Hematopoietic multipotent progenitor cell treated with erythropoietin and hydrocortisone succinate and interleukin-3 and kit ligand, for 6 days (in vitro differentiated cells): ENCODE data around the gene DNAJC9.

Experiments used
- DNase-seq: peaks from one replicate; pipeline ENCODE4 v3.0.0-alpha.2; 2015

The DNAJC9 gene

DNA sequence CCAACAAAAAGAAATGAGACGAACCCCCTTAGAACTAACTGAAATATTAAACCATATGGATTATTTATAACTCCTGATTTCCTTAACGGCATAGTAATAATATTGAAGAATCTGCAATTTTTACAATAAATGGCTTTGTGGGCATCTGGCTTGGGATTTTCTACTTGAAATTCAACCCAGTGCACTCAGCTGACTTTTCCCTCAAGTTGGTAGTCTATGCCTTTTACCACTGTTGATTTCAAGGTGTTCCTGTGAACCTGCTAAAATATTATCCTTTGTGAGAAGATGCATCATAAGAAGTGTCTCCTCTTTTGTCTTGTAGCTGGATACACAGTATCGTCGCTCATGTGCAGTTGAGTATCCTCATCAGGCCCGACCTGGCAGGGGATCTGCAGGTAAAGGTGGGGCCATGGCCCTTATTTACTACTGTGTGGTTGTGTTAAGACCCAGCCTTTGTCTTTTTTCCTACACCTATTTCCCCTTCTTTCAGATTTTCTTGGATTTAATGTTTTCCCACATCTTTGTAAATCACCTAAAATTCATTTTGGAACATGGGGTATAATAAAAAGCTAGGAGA is 8.0 kb downstream of the DNAJC9 start:
- no peak for DNase-seq

DNA sequence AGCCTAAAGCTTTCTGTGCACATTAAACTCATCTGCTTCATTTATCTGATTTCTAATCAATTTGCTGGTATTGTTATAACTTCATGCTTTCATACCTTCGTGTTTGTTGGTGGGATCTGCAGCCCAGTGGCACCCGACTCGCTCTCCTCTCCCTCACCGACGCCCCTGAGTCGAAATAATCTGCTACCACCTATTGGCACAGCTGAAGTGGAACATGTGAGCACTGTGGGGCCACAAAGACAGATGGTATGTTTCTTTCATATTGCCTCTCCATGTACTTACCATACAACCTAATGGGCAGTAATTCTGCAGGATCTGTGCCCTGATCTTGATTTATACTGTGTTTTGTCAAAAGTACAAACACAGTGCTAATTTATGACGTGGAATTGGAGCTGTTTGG is 12.4 kb downstream of the DNAJC9 start:
- no peak for DNase-seq

DNA sequence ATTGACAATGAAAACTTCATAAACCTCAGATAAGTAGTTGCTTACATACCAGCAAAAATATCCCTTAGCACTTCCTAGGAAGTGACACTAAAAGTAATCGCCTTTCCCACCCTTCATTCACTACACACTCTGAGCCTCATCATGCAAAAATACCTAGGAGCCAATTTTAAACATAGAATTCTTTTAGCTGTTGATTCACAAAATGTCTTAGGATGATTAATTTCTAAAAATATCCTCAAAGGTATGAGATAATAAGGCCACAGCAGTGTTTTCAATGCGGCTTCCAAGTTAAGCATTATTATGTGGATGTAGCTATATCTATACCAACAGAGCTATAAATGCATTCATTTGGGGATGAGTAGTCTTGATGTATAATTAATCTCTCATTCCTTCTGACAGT is 13.2 kb downstream of the DNAJC9 start:
- DNase-seq, result no peak

DNA sequence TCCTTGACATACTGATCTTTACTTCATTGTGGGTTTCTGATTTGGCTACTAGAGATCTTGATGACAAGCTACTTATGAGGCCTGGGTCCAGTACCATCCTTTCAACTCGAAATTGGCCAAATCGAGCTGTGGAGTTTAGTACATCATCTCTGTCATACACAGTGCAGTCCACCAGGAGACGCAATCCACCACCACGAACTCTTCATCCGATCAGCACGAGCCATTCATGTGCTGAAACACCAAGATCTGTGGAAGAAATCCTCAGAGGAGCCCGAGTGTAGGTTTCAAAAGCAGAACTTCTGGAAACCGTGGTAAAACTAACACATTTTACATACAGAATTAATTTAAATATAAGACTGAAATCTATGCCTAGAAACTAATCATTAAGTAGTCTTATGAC is 14.2 kb downstream of the DNAJC9 start:
- peak; percentile 64 for DNase-seq

DNA sequence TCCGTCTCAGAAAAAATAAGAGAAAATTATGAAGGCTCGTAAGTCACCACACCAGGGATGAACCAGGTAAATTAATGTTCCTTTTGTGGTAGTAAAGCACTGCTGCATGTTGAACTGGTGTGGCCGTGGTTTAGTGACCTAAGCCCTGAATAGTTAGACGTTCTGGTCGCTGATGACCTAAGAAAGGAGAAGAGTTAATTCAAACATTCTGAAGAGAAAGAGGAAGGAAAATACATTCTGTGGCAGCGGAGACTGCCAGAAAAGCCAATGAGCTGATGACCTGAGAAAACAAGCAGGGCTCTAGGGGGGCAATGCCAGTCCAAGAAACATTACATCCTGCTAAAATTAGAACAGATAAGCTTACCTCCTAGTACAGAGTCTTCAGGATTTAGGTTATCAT is 17.5 kb downstream of the DNAJC9 start:
- DNase-seq, result peak; percentile 30

DNA sequence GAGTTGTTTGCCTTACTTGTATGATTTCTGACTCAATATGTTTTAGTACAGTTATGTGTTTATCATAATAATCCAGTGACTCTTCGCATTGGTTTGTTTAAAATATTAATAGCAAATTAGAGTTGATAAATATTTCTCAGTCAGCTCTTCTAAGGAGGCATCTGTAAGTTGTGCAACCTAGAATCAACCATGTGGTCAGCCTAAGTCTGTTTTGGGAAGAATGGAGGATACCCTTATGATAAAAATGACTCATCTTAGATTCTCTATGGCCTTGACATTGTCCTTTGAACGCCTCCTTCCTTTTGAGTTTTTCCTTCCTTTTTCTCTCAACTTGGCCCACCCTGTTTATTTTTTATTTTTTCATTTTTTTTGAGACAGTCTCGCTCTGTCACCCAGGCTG is 18.8 kb downstream of the DNAJC9 start:
- DNase-seq, result no peak

DNA sequence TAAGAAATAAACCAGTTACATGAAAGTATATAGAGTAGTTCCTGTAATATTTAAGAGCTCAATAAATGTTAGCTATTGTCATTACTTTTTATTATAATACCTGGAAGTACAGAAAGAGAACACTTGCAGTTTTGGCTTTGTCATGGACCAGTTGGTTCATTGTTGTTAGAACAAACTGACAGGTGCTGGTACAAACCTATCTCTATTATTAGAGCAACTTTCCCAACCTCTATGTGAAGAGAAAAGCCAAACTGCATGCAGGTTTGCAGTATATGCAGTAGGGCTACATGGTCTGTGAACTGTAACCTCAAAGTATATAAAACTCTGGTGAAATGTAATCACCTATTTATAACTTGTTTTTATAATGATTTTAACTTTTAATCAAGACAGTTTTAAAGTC is 20.4 kb downstream of the DNAJC9 start:
- DNase-seq, result no peak

DNA sequence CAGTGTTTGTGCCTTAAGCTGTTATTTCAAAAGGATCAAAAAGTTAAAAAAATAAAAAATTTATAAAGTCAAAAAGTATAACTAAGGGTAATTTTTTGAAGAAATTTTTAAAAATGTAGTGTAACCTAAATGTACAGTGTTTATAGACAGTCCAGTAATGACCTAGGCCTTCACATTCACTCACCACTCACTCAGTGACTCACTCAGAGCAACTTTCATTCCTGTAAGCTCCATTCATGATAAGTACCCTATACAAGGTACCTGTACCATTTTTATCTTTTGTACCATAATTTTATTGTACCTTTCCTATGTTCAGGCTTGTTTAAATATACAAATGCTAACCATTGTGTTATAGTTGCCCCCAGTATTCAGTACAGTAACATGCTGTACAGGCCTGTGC is 21.5 kb downstream of the DNAJC9 start:
- no peak for DNase-seq

DNA sequence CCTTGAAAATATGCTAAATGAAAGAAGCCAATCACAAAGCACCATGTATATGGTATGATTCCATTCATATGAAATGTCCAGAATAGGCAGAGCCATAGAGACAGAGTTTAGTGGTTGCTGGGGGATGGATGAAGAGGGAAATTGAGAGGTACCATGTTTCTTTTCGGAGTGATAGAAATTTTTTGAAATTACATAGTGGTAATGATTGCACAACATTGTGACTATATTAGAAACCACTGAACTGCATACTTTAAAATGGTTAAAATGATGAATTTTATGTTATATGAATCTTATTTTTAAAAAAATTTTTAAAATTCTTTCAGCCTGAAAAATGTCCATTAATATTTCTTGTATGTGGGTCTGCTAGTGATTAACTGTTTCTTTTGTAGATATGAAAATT is 26.1 kb downstream of the DNAJC9 start:
- no peak for DNase-seq

DNA sequence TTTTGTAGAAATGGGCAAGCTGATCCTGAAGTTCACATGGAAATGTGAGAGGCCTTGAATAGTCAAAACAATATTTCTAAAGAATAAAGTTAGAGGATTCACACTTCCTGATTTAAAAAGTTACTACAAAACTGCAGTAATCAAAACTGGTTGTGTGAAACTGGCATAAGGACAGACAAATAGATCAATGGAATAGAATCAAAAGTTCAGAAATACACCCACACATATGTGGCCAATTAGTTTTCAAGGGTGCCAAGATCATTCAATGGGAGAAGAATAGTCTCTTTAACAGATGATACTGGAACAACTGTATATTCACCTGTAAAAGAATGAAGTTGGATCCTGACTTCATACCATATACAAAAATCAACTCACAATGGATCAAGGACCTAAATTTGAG is 27.7 kb downstream of the DNAJC9 start:
- DNase-seq, result no peak

DNA sequence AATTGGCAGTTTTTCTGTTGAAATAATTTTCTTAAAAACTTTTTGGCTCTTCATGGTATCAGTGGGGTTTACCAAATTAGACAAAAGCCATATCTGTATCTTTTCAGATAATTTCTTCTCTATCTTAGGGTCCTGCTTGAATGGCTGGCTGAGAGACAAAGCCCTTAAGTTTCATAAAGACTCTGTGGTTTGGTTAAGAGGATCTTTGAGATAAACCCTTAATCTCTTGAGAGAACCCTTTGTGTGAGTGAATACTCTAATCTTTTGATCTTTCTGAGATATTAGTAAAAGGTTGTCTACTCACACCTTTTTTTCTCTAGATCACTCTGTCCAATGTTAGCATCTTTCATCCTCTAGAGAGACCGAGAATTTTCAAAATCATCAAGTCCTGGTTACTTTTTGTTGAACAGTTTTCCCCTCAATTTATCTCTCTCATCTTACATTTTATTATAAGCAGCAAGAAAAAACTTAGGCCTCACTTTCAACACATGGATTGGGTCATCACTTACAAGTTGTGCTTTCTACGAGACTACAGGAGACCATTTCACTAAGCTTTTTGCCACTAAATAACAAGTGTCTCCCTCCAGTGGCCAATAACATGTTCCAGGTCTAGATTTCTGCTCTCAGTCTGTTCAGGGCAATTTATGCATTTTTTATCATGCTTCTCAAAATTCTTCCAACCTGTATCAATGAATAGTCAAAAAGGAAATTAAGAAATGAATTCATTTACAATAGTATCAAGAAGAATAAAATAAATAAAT is 28.4 kb downstream of the DNAJC9 start:
- DNase-seq, result peak; percentile 77

DNA sequence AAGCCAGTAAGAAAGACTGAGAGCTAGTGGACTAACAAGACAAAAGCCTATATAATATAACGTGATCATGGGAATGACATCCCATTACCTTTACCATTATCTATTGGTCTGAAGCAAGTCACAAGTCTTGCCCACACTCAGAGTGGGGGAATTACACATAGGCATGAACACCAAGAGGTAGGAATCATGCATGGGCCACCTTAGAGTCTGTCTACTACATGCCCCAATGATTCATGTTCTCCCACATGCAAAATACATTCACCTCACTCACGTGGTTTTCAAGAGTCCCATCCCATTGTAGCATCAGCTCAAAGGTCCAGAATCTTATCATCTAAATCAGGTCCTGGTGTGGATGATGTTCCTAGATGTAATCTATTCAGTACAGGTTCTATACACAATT is 29.4 kb downstream of the DNAJC9 start:
- no peak for DNase-seq

DNA sequence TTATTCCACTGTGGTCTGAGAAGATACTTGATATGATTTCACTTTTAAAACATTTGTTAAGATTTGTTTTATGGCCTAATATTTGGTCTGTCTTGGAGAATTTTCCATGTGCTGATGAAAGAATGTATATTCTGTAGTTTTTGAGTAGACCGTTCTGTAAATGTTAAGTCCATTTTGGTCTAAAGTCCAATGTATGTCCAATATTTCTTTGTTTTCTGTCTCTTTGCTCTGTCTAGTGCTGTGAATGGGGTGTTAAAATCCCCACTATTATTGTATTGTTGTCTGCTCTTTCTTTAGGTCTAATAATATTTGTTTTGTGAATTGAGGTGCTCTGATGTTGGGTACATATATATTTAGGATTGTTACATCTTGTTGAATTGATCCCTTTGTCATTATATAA is 31.3 kb downstream of the DNAJC9 start:
- no peak for DNase-seq

DNA sequence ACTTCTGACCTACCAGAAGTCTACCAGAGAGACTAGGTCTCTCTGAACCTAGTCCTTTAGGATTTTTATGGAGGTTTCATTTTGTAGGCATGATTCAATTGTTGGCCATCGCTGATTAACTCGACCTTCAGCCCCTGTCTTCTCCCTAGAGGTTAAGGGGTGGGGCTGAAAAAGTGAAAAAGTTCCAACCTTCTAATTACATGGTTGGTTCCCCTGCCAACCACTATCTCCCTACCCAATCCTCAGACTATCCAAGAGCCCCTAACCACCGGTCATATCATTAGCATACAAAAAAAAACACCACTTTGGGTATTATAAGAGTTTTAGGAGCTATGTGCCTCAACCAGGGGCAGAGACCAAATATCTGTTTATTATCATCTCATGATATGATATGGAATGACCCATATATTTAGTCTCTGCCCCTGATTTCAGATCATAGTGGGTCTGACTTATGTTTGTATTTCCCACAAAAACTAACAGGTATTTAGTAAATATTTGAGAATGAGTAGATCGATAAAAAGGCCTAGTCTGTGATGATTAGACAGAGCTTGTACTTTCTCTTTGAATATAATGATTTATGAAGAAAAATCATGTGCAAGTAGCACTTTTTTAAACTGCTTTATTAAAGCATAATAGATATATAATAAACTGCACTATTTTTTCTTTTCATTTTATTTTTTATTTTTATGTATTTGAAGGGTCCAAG is 35.8 kb downstream of the DNAJC9 start:
- DNase-seq, result no peak

DNA sequence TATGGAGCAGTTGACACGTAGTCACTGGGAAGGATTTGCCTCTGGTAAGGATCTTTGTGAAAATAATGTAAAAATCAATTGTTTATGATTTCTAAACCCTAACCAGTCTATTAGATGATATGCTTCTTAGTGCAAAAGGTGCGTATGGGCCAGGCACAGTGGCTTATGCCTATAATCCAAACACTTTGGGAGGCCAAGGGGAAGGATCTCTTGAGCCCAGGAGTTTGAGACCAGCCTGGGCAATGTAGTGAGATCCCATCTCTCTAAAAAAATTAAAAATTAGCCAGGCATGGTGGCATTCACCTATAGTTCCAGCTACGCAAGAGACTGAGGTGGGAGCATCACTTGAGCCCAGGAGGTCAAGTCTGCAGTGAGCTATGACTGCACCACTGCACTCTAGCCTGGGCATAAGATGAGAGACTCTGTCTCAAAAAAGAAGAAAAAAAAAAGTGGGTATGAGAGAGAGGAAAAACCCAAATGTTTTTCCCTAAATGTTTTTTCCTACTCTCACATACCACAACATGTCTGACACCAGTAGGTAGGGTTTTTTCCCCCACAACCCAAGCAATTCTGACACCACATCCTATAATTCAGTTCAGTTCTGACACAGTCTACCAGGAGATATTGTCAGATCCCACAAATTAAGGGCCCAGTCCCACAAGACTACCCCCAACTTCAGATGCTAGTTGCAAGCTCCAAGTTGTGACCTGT is 36.5 kb downstream of the DNAJC9 start:
- DNase-seq, result no peak

DNA sequence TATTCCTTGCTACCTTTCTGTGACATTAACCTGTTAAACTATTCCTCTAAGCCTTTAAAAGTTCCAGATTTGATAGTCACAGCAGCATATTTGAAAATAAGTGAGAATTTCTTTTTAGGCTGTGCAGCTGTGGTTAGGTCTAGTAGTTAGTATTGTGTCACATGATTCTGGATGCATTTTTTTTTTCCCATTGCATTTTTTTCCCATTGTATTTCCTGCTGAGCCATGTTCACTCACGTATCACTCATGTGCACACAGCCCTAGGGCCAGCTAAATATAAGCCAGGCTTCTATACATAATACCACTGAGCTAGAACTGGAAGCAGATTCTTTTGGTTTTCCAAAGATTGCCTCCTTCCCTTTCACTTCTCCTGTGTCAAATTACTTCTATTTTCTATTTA is 37.4 kb downstream of the DNAJC9 start:
- DNase-seq, result no peak

DNA sequence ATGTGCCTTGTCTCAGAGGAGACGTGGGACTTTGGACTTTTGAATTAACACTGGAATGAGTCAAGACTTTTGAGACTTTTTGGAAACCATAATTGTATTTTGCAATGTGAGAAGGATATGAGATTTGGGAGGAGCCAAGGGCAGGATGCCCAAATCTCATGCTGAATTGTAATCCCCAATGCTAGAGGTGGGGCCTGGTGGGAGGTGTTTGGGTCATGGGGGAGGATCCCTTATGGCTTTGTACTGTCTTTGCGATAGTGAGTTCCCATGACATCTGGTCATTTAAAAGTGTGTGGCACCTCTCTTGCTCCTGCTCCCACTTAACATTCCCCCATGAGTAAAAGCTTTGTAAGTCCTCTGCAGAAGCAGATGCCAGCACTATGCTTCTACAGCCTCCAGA is 39.2 kb downstream of the DNAJC9 start:
- DNase-seq, result no peak

DNA sequence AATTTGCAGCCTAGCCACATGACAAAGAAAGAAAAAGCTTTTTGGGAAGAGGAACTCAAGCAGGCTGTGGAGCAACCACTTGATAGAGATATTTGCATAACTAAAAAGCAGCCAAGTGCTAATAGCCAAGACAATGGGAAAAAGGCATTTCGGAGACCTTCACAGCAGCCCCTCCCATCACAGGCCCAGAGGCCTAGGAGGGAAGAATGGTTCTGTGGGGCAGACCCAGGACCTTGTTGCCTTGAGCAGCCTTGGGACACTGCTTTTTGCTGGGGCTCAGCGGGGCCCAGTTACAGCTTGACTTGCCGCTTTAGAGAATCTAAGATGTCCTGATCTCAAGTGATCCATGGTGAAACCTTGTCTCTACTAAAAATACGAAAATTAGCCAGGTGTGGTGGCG is 40.7 kb downstream of the DNAJC9 start:
- no peak for DNase-seq

DNA sequence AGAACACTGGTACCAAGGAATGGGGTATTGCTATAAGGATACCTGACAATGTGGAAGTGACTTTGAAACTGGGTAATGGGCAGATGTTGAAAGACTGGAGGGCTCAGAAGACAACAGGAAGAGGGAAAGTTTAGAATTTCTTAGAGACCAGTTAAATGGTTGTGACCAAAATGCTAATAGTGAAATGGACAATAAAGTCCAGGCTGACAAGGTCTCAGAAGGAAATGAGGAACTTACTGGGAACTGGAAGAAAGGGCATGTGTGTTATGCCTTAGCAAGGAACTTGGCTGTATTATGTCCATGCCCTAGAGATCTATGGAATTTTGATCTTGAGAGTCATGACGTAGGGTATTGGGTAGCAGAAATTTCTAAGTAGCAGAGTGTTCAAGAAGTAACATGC is 41.2 kb downstream of the DNAJC9 start:
- DNase-seq, result no peak

DNA sequence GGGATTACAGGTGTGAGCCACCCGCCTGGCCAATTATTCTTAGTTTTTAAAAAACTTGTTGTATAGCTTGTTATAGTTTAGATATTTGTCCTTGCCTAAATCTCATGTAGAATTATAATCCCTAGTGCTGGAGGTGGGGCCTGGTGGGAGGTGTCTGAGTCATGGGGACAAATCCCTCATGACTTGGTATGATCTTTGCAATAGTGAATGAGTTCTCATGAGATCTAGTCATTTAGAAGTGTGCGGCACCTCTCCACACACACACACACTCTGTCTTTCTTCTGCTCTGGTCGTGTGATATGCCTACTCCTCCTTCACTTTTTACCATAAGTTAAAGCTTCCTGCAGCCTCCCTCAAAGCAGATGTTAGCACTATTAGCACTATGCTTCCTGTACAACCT is 42.0 kb downstream of the DNAJC9 start:
- no peak for DNase-seq
